ENCODE data around the gene PRSS36. TPM values are rescaled to one million over a fixed set of nuclear protein-coding genes. Genes with fewer than 3 reads are reported as not detected.

PRSS36 gene
- total RNA-seq, 1 experiment from 2014 or later, result 4.1 TPM

DNA sequence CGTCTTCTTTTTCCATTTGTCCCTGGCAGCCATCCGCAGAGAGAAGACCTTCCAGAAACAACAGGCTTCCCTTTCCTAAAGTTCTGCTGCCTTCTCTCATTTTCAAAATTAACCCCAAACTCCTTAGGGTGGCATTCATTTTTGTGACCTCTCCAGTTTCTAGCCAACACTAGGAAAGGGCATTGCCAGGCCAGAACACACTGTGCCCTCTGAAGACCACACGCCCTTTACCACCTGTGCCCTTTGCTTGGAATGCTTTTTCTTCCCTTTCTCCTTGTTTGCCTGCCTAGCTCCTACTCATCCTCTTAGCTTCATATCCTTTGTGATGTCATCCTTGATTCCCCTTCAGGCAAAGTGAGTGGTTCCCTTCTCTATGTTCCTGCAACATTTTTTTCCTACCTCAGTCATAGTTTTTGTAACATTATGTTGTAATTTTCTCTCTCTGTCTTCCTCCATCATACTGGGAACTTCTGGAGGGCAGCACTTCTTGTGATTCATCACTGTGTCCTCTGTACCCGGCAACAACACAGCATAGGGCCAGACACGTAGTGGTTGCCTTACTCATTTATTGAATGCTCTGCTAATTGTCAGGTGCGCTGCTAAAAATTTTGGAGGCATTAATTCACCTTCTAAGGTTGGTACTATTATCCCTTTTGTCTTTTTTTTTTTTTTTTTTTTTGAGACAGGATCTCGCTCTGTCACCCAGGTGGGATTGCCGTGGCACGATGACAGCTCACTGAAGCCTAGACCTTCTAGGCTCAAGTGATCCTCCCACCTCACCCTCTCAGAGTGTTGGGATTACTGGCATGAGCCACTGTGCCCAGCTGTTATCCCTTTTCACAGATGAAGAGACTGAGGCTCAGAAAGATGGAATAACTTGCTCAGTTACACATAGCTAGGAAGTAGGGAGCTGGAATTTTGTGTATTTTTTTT lies 31.4 kb downstream of the PRSS36 start:
- H3K36me3 ChIP-seq (ENCODE audit: low read depth), result peaks cover 31% of the 10 kb centered on the region
- H3K4me1 ChIP-seq (replicated peaks; ENCODE audit: insufficient read depth), result peaks cover 16% of the 10 kb centered on the region
- TSS peak; percentile 44 for BruUV-seq (replicated peaks)
- TF ChIP-seq, protein P1, sequence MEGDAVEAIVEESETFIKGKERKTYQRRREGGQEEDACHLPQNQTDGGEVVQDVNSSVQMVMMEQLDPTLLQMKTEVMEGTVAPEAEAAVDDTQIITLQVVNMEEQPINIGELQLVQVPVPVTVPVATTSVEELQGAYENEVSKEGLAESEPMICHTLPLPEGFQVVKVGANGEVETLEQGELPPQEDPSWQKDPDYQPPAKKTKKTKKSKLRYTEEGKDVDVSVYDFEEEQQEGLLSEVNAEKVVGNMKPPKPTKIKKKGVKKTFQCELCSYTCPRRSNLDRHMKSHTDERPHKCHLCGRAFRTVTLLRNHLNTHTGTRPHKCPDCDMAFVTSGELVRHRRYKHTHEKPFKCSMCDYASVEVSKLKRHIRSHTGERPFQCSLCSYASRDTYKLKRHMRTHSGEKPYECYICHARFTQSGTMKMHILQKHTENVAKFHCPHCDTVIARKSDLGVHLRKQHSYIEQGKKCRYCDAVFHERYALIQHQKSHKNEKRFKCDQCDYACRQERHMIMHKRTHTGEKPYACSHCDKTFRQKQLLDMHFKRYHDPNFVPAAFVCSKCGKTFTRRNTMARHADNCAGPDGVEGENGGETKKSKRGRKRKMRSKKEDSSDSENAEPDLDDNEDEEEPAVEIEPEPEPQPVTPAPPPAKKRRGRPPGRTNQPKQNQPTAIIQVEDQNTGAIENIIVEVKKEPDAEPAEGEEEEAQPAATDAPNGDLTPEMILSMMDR (conservative IDR thresholded peaks at IDR 0.05), result no peak
- no peak for TF ChIP-seq EZH2 (IDR thresholded peaks at IDR 0.05; ENCODE audit: low read depth)
- CTCF ChIA-PET, result interaction anchor here (0.7 to 2.9 kb wide), 5 partner anchors 24 to 339 kb away, joined by 3 to 49 read pairs (median 5); partner anchors contain the start of gene HSD3B7
- intact Hi-C loops (cut with micrococcal nuclease; ENCODE audit: unreplicated experiment), result no loop called here
- H3K9me3 ChIP-seq (ENCODE audit: insufficient read depth, low read depth), result no peaks in the 10 kb centered on the region
- H2AFZ ChIP-seq, result peak overlapping the region; percentile 40; the same call in 1 of the 2 replicates
- peak overlapping the region; percentile 87 for H3K4me2 ChIP-seq
- peaks cover 40% of the 10 kb centered on the region for H3K79me2 ChIP-seq (ENCODE audit: low read depth)
- peak in 1 of 2 experiments; percentile 92 for DNase-seq
- peak overlapping the region; percentile 74 for H3K4me3 ChIP-seq
- POLR2A ChIA-PET (ENCODE audit: unreplicated experiment), result interaction anchor here (0.6 to 2.0 kb wide), 13 partner anchors 10 to 360 kb away, joined by 3 to 108 read pairs (median 16); partner anchors contain the start of genes FUS, PRSS8, ZNF646 and ZNF668
- H3K27ac ChIP-seq, result peak overlapping the region; percentile 91
- no peaks in the 10 kb centered on the region for H3K27me3 ChIP-seq (ENCODE audit: insufficient read depth, low read depth)
- peaks cover 33% of the 10 kb centered on the region for H3F3A ChIP-seq (ENCODE audit: insufficient read depth, low read depth)
- H4K20me1 ChIP-seq (ENCODE audit: insufficient read depth), result no peaks in the 10 kb centered on the region; the same call in 1 of the 2 replicates
- no peaks in the 10 kb centered on the region for H3K9me2 ChIP-seq (ENCODE audit: insufficient read depth)

DNA sequence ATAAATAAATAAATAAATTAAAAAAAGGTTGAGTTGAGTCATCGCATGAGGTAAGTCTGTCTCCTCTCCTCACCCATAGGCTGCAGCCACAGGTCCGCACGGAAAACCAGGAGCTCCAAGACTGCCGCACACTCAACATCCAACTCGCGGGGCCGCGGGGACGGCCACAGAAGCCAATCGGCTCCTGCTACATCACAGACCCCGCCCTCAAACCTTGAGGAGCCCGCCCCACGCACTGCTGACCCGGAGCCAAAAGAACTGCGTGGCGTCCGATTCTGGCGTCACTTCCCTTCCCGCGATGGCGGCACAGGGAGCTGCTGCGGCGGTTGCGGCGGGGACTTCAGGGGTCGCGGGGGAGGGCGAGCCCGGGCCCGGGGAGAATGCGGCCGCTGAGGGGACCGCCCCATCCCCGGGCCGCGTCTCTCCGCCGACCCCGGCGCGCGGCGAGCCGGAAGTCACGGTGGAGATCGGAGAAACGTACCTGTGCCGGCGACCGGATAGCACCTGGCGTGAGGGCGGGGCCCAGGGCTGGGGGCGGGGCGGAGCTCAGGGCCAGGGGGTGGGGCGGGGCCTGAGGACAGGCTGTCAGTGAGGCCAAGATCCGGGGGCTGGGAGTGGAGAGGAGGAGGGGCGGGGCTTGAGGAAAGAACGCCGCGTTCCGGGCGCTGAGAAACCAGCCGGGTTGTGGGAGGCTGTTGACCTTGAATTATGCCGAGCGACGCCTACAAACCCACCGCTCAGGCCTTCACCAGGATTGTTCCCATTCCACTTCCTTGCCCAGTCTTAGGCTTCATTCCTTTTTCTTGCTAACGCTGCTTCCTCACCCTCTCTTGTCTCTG lies 32.3 kb downstream of the PRSS36 start, which contains the start of gene KAT8:
Gene KAT8 (plus strand): TSS at position 281 of the 839 bp plus-strand sequence. CDS start 18 bp downstream, at position 299.
- H3K27ac ChIP-seq, result peak within 1 kb of the TSS; percentile 91
- TF ChIP-seq, protein P1 (conservative IDR thresholded peaks at IDR 0.05), result no peak
- no peak for TF ChIP-seq EZH2 (IDR thresholded peaks at IDR 0.05; ENCODE audit: low read depth)
- H3K79me2 ChIP-seq (ENCODE audit: low read depth), result peaks cover 40% of the 10 kb centered on the region
- H3K4me1 ChIP-seq (replicated peaks; ENCODE audit: insufficient read depth), result peaks cover 16% of the 10 kb centered on the region
- BruUV-seq (replicated peaks), result TSS peak; percentile 40
- POLR2A ChIA-PET (ENCODE audit: unreplicated experiment), result interaction anchor here (0.5 to 2.0 kb wide), 25 partner anchors 9 to 595 kb away, joined by 3 to 108 read pairs (median 6); partner anchors contain the start of genes FUS, PRSS8, STX4 and ZNF646
- no peaks in the 10 kb centered on the region for H3K9me2 ChIP-seq (ENCODE audit: insufficient read depth)
- H4K20me1 ChIP-seq (ENCODE audit: insufficient read depth), result no peaks in the 10 kb centered on the region; the same call in 1 of the 2 replicates
- no peaks in the 10 kb centered on the region for H3K27me3 ChIP-seq (ENCODE audit: insufficient read depth, low read depth)
- H2AFZ ChIP-seq, result peak within 1 kb of the TSS; percentile 60
- CTCF ChIA-PET, result interaction anchor here (0.6 to 2.9 kb wide), 8 partner anchors 21 to 751 kb away, joined by 3 to 49 read pairs (median 4); partner anchors contain the start of gene HSD3B7
- H3K4me3 ChIP-seq, result peak within 1 kb of the TSS; percentile 74
- peaks cover 31% of the 10 kb centered on the region for H3K36me3 ChIP-seq (ENCODE audit: low read depth)
- H3K9me3 ChIP-seq (ENCODE audit: insufficient read depth, low read depth), result no peaks in the 10 kb centered on the region
- DNase-seq, result peak; percentile 98 to 100
- intact Hi-C loops (cut with micrococcal nuclease; ENCODE audit: unreplicated experiment), result loop anchor here (1.0 to 2.0 kb wide), 5 partner anchors 13 to 85 kb away; partner anchors contain the start of genes STX4 and VKORC1
- H3K4me2 ChIP-seq, result peak within 1 kb of the TSS; percentile 91
- peaks cover 37% of the 10 kb centered on the region for H3F3A ChIP-seq (ENCODE audit: insufficient read depth, low read depth)

Data from PC-9 (cell line).